ENCODE results near the gene CFLAR.
"Not testable (repeated sequence)": the region's sequence is repeated elsewhere in the genome, so short reads cannot be mapped to it uniquely, and the experiment has no call there.

CFLAR gene

DNA sequence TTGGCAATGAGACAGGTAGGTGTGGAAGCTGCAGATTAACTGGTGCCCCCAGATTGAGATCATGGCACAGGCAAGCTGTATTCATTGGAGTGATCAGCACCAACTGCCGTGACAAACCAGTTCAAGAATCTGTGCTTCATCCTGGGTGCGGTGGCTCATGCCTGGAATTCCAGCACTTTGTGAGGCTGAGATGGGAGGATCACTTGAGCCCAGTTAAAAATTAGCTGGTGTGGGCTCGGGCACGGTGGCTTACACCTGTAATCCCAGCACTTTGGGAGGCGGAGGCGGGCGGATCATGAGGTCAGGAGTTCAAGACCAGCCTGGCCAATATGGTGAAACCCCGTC lies 33.8 kb downstream of the CFLAR start:
- DNase-seq: not testable (repeated sequence)

DNA sequence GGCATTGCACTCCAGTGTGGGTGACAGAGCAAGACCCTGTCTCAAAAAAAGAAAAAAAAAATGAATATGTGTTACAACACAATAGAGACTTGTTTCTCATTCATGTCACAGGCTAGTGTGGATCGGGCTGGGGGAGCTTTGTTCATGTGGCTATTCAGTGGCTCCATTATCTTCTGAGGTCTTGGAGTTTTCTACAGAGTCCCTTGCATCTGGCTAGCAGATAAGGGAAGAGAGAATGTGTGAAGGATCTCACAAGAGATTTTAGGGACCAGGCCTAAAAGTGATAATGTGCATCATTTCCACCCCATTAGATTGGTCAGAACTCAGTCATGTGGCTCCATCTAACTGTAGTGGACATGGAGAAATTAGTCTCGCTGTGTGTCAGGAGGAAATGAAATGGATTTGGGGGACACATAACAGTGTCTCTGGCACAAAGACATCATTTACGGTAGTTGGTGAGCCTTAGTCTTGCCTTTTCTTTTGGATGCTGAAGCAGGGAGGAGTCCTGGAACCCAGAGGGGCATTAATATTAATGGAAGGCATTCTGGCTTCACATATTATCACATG lies 34.6 kb downstream of the CFLAR start:
- no peak for DNase-seq

DNA sequence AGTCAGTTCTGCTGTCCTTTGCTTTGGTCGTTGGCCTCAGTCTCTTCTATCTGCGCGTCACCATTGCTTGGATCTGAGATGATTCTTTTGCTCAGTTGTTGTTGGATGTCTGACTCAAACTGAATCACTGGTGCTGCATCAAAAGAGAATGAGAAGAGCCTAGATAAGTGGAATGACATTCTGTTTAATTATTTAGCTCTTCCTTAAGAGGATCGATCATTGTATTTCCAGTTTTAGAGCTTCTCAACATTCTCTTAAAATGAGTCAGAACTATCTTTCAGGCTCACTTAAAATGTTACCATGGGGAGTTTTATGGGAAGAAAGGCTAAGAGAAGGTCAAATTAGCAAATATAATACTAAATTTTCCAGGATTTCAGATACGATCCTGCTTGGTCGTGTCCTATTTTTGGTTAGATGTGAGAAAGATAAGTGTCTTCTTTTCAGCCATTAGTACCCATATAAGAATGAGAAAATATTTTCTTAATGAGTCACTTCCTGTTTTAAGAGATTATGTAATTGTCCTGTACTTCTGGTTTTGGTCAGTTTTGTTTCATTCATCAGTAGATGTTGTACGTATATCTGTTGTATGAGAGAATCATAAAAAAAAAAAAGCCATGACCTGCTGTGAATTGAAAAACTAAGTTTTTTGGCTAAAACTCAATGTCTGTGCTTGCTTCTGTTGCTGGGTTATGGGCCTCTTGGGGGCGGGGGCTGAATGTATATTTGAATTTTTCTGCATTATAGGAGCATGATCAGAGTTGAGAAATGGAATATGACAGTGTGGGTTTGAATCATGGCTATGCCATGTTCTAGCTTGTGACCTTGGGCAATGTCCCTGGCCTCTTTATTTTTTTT lies 35.4 kb downstream of the CFLAR start:
- DNase-seq: no peak

DNA sequence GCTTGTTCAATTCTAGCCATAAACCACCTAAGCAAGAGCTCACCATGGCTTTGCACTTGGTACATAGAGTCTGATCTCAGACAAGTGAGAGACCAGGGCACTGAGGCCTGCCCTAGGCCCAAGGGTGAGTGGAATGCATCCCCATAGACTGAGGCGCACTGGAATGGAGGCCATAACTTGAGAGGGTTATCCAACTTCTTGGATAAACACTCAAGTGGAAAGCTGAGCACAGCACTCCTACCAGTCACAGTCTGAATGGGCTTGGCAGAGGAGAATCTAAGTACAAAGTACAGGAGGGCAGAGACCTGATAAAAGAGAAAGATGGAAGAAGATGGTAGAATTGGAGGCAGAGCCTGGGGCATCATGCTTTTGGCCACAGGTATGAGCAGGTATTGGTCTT lies 36.6 kb downstream of the CFLAR start:
- DNase-seq: no peak

DNA sequence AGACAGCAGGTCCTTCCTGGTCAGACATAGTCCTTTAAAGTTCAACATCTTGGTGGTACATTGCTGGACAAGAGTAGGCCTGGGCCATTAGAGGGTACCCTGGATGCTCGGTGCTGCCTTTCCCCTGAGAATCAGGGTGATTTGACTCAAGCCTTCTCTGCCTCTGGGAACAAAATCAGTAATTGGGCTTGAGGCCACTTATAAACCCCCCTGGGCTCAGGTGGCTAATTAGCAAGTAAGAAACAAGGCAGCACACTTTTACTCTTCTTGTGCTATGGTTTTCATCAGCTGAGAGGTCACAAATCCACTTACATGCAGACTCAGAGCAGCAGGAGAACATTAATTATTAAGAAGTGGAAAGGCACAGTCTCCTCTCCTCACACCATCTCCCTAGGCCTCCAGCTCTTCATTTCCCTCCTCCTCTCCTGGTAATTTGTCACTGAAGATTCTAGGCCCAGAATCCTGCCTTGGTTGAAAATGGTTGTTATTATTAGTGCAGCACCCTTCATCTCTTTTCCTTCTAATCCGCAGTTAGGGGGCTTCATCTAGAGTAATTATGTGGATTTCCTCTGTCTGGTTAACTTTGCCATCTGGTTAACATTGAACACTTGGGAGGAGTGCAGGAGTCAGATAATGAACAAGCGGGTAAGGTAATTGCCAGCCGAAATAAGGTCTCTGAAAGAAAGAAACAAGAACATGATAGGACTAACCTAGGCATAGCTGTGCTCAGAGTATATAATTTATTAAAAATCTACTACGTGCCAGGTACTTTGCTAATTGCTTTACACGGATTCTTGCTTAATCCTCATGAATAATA lies 37.2 kb downstream of the CFLAR start:
- no peak for DNase-seq

DNA sequence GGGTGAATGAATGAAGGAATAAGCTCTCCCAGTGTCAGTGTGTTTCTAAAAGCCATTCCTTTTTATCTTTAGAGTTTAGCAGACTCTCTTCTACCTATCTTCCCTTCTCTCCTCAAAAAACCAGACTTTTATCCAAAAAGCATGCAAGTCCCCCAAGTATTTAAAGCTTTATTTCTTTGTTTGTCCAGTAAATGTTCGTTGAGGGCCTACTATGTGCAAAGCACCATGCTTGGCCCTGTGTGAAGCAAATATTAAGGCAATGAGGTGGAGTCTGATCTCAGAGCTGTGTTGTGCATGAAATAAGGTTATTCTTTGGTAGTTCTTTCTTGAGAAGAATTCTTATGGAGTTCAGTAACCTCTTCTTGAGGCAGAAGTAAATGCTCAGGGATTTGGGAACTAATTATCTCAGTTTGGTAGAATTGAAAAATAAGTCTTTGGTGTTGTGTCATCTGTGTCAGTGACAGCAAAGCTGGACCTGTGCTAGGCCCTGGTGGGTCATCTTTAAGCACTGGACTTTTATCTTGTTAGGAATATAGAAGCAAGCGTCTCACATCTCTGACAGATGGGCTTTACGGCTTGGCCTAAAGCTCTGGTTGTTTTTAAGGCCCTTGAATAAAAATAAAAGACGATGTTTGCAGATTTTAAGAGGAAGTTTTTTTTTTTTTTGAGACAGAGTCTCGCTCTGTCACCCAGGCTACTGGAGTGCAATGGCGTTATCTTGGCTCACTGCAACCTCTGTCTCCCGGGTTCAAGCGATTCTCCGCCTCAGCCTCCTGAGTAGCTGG lies 38.8 kb downstream of the CFLAR start:
- DNase-seq: no peak

DNA sequence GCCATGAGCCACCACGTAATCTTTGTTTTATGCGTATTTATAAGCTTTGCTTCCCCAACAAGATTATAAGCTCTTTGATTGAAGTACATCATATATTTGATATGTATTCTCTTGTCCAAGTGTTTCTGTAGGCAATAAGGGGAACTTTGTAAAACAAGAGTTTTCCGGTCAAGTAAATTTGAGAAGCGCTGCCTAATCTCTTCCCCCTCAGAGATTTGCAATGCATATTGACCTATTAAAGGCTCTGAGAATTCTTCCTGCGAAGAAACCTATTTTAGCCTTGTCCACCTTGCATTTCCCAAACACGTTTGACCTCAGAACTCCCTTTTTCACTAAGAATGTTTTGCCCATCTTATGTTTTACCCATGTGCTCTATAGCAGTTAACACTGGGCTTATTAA lies 40.1 kb downstream of the CFLAR start:
- no peak for DNase-seq

DNA sequence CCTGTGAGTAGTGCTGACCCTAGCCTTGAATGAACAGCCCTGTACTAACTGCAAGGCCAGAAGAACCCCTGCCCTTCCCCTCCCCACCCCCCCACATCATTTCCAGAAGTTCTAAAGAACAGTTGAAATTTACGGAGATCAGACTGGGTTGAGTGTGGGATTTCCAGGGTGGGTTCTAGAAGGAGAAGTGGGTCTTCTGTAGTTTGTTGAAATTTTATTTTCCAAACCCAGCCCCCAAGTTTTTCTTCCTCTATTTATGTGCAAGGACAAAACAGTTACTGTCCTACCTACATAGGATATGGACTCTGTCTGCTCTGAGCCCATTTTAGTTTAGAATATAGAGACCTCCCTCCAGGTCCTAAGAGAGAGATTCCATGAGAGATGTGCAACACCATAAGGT lies 40.7 kb downstream of the CFLAR start:
- DNase-seq: no peak

DNA sequence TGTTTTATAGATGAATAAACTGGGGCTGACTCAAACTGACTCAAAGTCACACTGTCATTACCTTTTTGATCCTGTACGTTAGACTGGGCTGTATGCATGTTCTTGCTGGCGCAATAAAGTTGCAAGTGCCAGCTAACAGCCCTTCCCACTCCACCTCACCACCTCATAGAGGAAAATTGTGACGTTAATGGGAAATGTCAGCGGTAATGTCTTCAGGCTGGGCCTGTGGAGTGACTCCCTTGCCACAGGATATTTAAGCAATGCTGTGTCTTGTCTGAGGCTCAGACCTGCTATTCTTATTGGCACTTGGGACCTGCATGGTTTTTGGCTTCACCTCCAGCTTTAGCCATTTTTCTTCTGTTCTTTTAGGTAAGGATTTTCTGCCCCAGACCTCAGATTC lies 41.7 kb downstream of the CFLAR start:
- no peak for DNase-seq

DNA sequence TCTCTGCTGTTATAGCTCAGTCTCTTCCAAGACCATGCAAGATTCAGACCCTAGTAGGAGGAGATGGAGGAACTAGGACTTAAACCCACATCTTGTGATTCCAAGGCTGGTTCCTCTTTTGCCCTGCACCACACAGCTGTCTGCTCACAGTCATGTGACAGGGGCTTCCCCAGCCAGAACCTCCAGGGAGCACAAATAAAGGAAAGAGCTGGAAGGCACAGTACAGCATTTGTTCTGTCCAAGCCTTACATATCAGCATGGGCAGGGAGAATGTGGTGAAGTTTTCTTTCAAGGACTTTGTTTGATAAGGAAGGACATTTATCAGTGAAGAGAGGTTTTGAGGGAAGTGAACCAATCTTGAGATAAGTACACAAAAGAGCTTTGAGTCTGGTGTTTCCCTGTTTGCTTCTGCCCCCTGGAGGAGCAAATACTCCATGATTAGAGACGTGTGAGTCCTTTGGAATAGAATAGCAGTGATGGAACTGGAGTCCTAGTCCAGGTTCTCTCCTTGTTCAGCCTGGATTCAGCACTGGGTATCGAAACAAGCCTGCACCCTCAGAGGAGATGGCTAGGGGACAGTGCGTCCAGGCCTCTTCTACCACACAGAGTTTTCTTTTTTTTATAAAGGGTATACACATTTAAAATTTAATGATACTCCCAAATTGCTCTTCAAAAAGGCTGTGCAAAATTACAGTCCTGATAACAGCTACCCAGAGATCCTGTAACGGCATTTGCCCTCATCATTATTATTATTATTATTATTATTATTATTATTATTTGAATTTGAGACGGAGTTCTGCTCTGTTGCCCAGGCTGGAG lies 42.4 kb downstream of the CFLAR start:
- peak; percentile 50 for DNase-seq

DNA sequence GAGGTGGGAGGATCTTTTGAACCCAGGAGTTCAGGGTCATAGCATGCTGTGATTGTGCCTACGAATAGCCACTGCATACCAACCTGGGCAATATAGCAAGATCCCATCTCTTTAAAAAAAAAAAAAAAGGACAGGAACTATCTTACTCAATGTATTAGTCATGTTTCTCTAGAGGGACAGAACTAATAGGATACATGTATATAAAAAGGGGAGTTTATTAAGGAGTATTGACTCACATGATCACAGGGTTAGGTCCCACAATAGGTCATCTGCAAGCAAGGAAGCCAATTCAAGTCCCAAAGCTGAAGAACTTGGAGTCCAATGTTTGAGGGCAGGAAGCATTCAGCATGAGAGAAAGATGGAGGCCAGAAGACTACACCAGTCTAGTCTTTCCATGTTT lies 48.2 kb downstream of the CFLAR start:
- no peak for DNase-seq

DNA sequence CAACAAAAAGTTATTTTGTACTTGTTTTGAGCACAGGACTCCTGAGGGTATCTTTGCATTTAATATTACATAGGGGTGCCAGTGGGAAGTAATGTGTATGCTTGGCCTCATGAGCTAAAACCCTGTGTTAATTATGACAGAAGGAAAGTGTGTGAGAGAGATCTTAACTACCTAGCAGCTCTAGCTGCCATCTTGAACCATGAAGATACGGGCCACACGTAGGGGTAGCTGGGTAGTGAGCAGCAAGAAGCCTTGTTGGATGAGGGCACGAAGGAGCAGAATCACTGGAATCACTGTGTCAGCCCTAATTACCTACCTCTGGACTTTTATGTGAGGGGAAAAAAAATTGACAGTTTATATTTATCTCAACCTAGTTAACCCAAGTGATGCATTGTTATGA lies 51.6 kb downstream of the CFLAR start:
- no peak for DNase-seq

DNA sequence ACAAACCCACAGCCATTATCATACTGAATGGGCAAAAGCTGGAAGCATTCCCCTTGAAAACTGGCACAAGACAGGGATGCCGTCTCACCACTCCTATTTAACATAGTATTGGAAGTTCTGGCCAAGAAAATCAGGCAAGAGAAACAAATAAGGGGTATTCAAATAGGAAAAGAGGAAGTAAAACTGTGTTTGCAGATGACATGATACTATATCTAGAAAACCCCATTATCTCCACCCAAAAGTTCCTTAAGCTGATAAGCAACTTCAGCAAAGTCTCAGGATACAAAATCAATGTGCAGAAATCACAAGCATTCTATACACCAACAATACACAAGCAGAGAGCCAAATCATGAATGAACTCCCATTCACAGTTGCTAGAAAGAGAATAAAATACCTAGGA lies 52.5 kb downstream of the CFLAR start:
- not testable (repeated sequence) for DNase-seq

DNA sequence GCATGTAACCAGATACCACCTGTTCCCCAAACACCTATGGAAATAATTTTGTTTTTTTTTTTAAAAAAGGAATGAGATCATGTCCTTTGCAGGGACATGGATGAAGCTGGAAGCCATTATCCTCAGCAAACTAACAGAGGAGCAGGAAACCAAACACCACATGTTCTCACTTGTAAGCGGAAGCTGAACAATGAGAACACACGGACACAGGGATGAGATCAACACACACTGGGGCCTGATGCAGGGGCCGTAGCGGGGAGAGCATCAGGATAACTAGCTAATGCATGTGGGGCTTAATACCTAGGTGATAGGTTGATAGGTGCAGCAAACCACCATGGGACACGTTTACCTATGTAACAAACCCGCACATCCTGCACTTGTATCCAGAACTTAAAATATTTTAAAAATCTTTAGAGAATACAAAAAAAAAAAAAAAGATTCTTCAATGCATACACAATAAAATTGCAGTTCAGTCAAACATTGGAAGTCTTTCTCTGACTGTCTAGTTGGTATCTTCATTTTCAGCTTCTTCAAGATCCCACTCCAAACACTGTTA lies 55.4 kb downstream of the CFLAR start:
- no peak for DNase-seq

DNA sequence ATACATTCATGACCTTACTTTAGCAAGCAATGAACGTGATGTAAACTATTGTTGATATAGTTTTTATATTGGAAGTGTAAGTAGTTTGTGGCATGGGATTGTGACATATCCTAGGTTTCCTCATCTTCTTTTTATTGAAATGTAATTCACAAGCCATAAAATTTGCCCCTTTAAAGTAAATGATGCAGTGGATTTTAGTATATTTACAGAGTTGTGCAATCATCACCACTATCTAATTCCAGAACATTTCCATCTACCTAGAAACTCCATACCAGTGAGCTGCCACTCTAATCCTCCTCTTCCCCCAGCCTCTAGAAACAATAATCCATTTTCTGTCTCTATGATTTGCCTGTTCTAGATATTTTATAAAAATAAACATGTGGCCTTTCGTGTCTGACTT lies 56.3 kb downstream of the CFLAR start:
- no peak for DNase-seq

DNA sequence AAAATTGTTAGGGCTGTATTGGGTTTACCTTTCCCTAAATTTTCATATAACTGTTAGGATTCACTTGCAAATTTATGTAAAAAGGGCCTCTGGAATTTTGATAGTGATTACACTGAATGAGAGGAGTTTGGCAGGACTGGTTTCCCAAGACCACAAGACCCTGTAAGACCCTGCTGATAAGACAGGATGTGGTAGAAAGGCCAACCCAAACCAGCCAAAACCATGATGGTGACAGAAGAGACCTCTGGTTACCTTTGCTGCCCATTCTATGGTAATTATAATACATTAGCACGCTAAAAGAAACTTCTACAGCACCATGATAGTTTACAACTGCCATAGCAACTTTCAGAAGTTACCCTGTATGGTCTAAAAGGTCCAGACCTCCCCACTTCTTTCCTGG lies 58.7 kb downstream of the CFLAR start:
- DNase-seq: no peak

DNA sequence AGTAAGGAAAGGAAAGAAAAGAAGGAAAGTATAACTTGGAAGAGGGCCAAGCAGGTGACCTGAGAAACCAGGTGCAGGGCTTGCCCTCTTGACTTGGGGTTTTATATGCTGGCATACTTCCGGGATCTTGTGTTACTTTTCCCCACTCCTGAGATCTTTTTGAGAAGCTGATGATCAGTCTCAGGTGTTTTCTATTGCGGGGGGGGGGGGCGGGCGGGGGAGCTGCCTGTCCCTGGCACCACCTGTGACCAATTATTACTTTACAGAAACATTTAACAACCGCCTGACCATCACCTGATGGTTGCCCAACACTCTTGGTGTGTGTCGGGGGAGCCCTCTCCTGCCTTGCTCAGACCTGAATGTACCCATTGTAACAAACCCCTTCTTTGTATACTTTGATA lies 60.1 kb downstream of the CFLAR start:
- no peak for DNase-seq

DNA sequence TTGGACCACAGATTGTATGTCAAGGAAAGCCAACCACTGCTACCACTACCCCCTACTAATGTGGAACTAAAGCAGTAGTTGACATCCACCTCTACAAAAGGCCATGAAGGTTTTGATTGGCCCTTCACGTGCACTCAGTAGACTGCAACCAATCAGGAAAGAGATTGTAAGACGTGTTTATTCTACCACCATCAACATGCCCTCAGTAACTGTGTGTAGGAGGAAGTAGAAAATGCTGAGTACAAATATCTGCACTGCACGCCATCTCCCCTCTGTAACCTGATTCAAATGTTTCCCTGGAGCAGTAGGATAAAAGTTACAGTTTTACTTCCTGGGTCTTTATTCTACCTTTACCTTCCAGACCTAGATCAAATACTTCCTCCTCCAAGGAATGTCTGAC lies 64.0 kb downstream of the CFLAR start:
- DNase-seq: no peak

DNA sequence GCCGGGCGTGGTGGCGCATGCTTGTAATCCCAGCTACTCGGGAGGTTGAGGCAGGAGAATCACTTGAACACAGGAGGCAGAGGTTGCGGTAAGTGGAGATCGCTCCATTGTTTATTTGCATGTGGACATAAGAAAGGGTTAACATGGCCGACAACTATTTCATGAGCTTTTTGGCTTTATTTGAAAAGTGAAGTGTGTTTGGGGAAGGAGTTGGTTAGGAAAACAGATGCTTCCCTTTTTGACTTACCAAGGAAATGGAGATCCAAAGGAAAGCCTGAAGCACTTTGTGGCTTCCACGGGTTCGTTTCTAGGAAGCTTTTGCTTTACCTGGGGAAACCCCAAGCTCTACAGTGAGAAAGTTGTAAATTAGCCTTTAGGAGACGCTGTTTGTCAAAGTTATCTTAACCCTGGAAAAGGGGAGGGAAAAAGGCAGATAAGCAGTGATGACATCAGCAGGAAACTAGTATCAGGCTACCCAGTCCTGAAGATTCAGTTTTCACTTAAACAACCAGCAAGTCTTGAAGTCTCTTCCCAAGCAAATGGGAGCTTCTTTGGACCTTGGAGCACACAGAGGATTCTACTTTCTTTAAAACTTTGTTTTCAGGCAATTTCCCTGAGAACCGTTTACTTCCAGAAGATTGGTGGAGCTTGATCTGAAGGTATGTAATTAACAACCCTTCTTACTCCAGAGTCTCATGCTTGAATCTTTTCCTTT lies 66.8 kb downstream of the CFLAR start, which contains the start of gene CASP10:
Gene CASP10 (plus strand): TSS at position 492 of the 715 bp plus-strand sequence. CDS start 2,637 bp downstream, outside the sequence.
- peak; percentile 30 for DNase-seq

DNA sequence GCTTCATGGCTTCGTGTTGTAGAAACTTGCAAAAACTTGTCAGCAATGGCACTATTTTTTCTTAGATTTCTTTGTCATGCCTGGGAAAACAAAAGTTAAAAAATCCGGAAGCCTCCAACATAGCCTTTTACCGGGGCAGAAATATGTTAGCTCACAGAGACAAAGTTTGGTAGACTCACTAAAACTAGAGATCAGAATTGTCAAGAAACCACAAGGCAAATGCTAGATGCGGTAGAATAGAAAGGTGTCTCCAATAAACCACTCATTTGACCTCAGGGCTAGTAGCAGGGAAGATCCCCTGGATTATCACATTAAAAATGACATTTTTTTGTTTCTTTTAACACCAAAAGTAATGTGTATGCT lies 67.4 kb downstream of the CFLAR start:
- DNase-seq: no peak

DNA sequence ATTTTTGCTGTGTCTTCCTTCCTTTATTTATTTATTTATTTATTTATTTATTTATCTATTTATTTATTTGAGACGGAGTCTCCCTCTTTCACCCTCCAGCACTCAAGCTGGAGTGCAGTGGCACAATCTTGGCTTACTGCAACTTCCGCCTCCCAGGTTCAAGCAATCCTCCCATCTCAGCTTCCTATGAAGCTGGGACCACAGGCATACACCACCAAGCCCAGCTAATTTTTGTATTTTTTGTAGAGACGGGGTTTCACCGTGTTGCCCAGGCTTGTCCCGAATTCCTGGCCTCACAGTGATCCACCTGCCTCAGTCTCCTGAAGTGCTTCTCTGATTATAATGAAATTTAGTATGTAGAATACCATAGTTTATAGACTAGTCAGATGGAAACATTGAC lies 67.9 kb downstream of the CFLAR start:
- not testable (repeated sequence) for DNase-seq
